Heart right ventricle (tissue), 16 donors: ENCODE measurements around the gene RGS7BP. TPM values are rescaled to one million over a fixed set of nuclear protein-coding genes. Genes with fewer than 3 reads are reported as not detected.
A peak's percentile ranks its signal among the peaks of the same experiment; 100 is the strongest.

Experiments used
- ATAC-seq, 8 donors: fragments of 200-7000 bp; cut with Tn5 transposase; one replicate each; pipeline ENCODE4 v1.9.1; 2020; ENCODE audit warnings: mild to moderate bottlenecking in 8 of 8, moderate library complexity in 8 of 8, moderate number of reproducible peaks in 1 of 8
- DNase-seq, 2 donors: peaks; one replicate each; pipeline ENCODE4 v3.0.0-alpha.2; 2020
- H3K27ac ChIP-seq, 10 donors: fragments of 200-600 bp; sonication (generic) in 2 of 10; one replicate each; pipeline versions ENCODE4 v1.5.0 to v1.8.0; 2020 to 2022; ENCODE audit warnings: mild to moderate bottlenecking in 3 of 10
- H3K27me3 ChIP-seq, 7 donors: fragments of 200-600 bp; one replicate each; pipeline ENCODE4 v1.8.0; 2021 to 2022; ENCODE audit warnings: mild to moderate bottlenecking in 2 of 7
- H3K36me3 ChIP-seq, 9 donors: fragments of 200-600 bp; sonication (generic) in 1 of 9; one replicate each; pipeline versions ENCODE4 v1.5.0 to v1.8.0; 2020 to 2022; ENCODE audit warnings: mild to moderate bottlenecking in 2 of 9
- H3K4me1 ChIP-seq, 9 donors: fragments of 200-600 bp; sonication (generic) in 1 of 9; one replicate each; pipeline versions ENCODE4 v1.5.0 to v1.8.0; 2020 to 2022; ENCODE audit warnings: mild to moderate bottlenecking in 4 of 9
- H3K4me3 ChIP-seq, 10 donors: fragments of 200-600 bp; sonication (generic) in 2 of 10; one replicate each; pipeline versions ENCODE4 v1.5.0 to v1.8.0; 2020 to 2022; ENCODE audit warnings: mild to moderate bottlenecking in 7 of 10, moderate library complexity in 2 of 10
- H3K9me3 ChIP-seq, 11 donors: fragments of 200-600 bp in 10 of 11; sonication (generic) in 2 of 11; one replicate each; pipeline versions ENCODE4 v1.5.0 to v1.8.0; 2013 to 2022; ENCODE audit warnings: mild to moderate bottlenecking in 2 of 11, control low read depth in 1 of 11, moderate library complexity in 1 of 11
- WGBS, 2 donors: extraction: QIAGEN DNeasy Blood & Tissue Kit; methylation state at CpG; one replicate each; pipeline ENCODE4 v1.1.7; 2013; ENCODE audit warnings: inconsistent platforms in 1 of 2; 5-methylcytosine and 5-hydroxymethylcytosine counted together
- intact Hi-C, 10 donors: fragments of 100-400 bp; cut with DNase I; formaldehyde crosslinking; loops; one replicate each; pipeline versions ENCODE4 v1.11.1 to v1.14.2; 2022
- polyA plus RNA-seq, 2 donors: library from polyadenylated mRNA; stranded (reverse); fragments of 200-250 nt; gene quantifications; one replicate each; pipeline ENCODE4 v1.2.3, GENCODE V29; 2013
- total RNA-seq, 10 donors: library from RNA; stranded (reverse); fragmentation: NEBNext Ultra II Directional in 3 of 10; extraction: Animal tissue kit (Norgen Biotek cat#: 25700) in 3 of 10; gene quantifications; one replicate each; pipeline versions ENCODE4 v1.2.1 to v1.2.4, GENCODE V29; 2021 to 2023
- TF ChIP-seq, protein P1 (sequence below), 9 donors: fragments of 200-600 bp; sonication (generic) in 2 of 9; IDR thresholded peaks; one replicate each; pipeline versions ENCODE4 v1.5.0 to v1.8.0; 2021 to 2022; ENCODE audit warnings: antibody characterized with exemption in 9 of 9, mild to moderate bottlenecking in 5 of 9, moderate library complexity in 1 of 9
- donor health status: Arrhythmogenic right ventricular cardiomyopathy.
- donor health status: ischemic (EF 13 %, LVEDD 7.1; RV severe dilation, severe dysfunction).
- donor health status: healthy with polysubstance abuse.
- donor health status: DM: no; HTN: yes; CAD: no.
- donor health status: DM: no; HTN: no; CAD: no.
- donor health status: ischemic (EF 25% LVEDD 6.9; RV normal size, moderate dysfunction).
- donor health status: ischemic (EF 25% LVEDD 5.7; RV mildly dilated, moderate dysfunction).
- donor health status: healthy.
- donor health status: DM: yes; HTN: yes; CAD: no.
- donor health status: Ischemic cardiomyopathy.
- donor health status: ischemic (EF 35%, LVEDD 5.7; RV mildly dilated, moderate dysfunction).
- donor health status: nonischemic (EF 11% LVEDD 7.7; RV severe dilation, severe dysfunction).
- donor health status: DM: yes; HTN: yes; CAD: no.
- donor health status: PGD.
- donor health status: ischemic (EF 29% LVEDD 5.4; RV normal size, mild dysfunction).
- donor health status: nonischemic (EF 23%, LVEDD 6.1; RV moderate dilation, normal function).

RGS7BP gene
- total and polyA plus RNA-seq, 12 donors: 0.07 to 3.1 (median 1.5) TPM

DNA sequence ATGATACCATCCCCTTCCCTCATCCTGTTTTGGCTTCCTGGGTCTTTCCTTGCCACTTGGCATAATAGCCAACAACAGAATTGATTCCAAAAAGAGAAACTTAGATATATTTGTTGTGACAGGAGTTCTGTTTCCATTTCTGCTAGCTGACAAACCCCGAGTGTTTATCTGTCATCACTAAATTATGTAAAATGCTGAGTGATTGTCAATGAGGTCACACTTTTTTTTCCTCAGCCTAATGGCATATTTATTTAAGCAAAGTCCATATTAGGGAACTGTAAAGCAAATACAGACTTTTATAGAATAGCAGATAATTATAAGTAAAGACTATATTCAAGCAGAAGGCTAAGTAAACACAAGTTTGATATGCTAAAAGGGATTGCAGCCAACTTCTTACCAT is 64.0 kb downstream of the RGS7BP start:
- no peak for ATAC-seq
- WGBS, 2 donors: 24 to 35% methylated on average over 1 of the region's 1 CpG
- no peaks in the 10 kb centered on the region for H3K9me3 ChIP-seq
- no peaks in the 10 kb centered on the region for H3K27me3 ChIP-seq
- no peaks in the 10 kb centered on the region for H3K36me3 ChIP-seq
- no peak overlapping the region for H3K4me3 ChIP-seq
- H3K27ac ChIP-seq: no peak overlapping the region
- intact Hi-C loops: no loop called here
- no peak for DNase-seq
- peaks cover 0 to 5% (median 0%) of the 10 kb centered on the region in 9 donors for H3K4me1 ChIP-seq
- TF ChIP-seq, protein P1, sequence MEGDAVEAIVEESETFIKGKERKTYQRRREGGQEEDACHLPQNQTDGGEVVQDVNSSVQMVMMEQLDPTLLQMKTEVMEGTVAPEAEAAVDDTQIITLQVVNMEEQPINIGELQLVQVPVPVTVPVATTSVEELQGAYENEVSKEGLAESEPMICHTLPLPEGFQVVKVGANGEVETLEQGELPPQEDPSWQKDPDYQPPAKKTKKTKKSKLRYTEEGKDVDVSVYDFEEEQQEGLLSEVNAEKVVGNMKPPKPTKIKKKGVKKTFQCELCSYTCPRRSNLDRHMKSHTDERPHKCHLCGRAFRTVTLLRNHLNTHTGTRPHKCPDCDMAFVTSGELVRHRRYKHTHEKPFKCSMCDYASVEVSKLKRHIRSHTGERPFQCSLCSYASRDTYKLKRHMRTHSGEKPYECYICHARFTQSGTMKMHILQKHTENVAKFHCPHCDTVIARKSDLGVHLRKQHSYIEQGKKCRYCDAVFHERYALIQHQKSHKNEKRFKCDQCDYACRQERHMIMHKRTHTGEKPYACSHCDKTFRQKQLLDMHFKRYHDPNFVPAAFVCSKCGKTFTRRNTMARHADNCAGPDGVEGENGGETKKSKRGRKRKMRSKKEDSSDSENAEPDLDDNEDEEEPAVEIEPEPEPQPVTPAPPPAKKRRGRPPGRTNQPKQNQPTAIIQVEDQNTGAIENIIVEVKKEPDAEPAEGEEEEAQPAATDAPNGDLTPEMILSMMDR (IDR thresholded peaks at IDR 0.05): no peak

DNA sequence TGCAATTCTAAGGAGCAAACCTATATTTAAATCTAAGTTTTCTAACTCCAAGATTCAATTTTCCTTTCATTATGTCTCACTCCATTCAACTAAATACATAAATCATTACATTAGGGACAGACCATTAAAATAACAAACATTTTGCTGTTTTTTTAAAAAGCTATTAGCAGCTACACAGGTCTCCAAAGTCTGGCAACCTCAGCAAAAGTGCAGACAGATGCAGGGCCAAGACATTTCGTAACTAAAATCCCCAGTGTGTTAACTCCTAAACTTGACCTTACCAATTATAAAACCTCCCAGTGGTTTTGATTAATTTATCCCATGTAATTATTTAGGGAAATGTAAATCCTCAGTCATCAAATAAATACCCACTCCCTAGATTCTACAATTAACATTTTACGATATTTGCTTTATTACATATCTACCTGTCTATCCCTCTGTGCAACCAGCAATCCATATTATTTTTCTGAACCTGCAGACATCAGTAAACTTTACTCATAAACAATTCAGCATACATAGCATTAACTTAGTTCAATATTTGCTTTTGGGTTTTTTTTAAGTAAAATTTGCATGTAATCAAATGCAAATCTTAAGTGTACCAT is 64.7 kb downstream of the RGS7BP start:
- H3K27me3 ChIP-seq: no peaks in the 10 kb centered on the region
- TF ChIP-seq, protein P1 (IDR thresholded peaks at IDR 0.05): no peak
- H3K27ac ChIP-seq: no peak overlapping the region
- H3K9me3 ChIP-seq: no peaks in the 10 kb centered on the region
- intact Hi-C loops: no loop called here
- no peaks in the 10 kb centered on the region for H3K36me3 ChIP-seq
- peaks cover 0 to 6% (median 0%) of the 10 kb centered on the region in 9 donors for H3K4me1 ChIP-seq
- WGBS, 2 donors: 73 to 85% methylated on average over 2 of the region's 2 CpGs
- ATAC-seq (no peak), DNase-seq (no peak)
- H3K4me3 ChIP-seq: no peak overlapping the region

DNA sequence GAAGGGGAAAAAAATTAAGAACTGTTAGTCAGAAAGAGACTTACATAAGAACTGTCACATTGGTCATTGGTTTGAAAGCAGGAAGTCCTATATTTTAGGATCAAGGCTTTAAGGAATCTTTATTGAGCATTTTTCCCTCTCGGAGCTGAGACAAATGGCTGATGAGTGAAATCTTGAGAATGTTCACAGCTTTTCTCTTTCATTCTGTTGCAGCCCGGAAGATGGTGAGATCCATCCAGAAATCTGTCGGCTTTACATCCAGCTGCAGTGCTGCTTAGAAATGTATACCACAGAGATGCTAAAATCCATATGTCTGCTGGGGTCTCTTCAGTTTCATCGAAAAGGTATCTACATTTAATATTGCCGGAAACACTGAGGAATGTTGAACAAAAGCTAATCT is 69.7 kb downstream of the RGS7BP start:
- intact Hi-C loops: no loop called here
- Histone ChIP-seq H3K4me1 (peaks cover 0 to 12% (median 0%) of the 10 kb centered on the region in 9 donors), H3K27me3 (no peaks in the 10 kb centered on the region), H3K9me3 (no peaks in the 10 kb centered on the region), H3K27ac (no peak overlapping the region), H3K4me3 (no peak overlapping the region), H3K36me3 (no peaks in the 10 kb centered on the region)
- ATAC-seq (no peak), DNase-seq (no peak)
- WGBS, 2 donors: 60 to 68% methylated on average over 5 of the region's 5 CpGs
- TF ChIP-seq, protein P1 (IDR thresholded peaks at IDR 0.05): no peak

DNA sequence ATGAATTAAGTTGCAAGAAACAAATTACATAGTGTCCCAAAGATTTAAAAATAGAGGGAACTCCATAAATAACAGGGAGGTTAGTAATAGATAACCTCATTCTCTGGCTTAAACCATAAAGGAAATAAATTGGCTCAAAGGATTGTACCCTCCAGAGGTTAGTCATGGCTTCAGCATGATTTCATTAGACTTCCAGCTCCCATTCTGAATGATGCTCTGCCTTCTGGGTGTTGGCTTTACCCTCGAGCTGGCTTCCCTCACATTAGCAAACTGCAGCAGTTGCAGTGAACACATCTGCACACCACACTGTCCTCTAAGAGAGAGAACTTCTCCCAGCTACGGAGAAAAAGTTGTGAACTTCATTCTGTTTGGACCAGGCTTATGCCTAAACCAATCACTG is 70.4 kb downstream of the RGS7BP start:
- 49 to 60% methylated on average over 2 of the region's 2 CpGs for WGBS, 2 donors
- peaks cover 0 to 12% (median 0%) of the 10 kb centered on the region in 9 donors for H3K4me1 ChIP-seq
- TF ChIP-seq, protein P1 (IDR thresholded peaks at IDR 0.05): no peak
- H3K27ac ChIP-seq: no peak overlapping the region
- ATAC-seq: peak in 2 of 8 donors; percentile 42 to 46
- no peaks in the 10 kb centered on the region for H3K36me3 ChIP-seq
- H3K9me3 ChIP-seq: no peaks in the 10 kb centered on the region
- no peaks in the 10 kb centered on the region for H3K27me3 ChIP-seq
- H3K4me3 ChIP-seq: no peak overlapping the region
- intact Hi-C loops: no loop called here
- no peak for DNase-seq
